Ascending aorta (tissue), 2 donors: Measurements from ENCODE around the gene KDM5D. TPM values are rescaled to one million over a fixed set of nuclear protein-coding genes. Genes with fewer than 3 reads are reported as not detected.

Experiments used
- DNase-seq, 2 donors: peaks; one replicate each; pipeline ENCODE4 v3.0.0-alpha.2; 2019; ENCODE audit warnings: low spot score in 2 of 2
- H3K27ac ChIP-seq, 2 donors: fragments of 200-600 bp; sonication (generic); one replicate each; pipeline ENCODE4 v1.5.1; 2016 to 2017; ENCODE audit warnings: mild to moderate bottlenecking in 1 of 2
- H3K27me3 ChIP-seq: fragments of 200-600 bp; sonication (generic); one replicate; pipeline ENCODE4 v1.5.1; 2017
- H3K36me3 ChIP-seq, 2 donors: fragments of 200-600 bp; sonication (generic); one replicate each; pipeline ENCODE4 v1.5.1; 2016
- H3K4me1 ChIP-seq, 2 donors: fragments of 200-600 bp; sonication (generic); one replicate each; pipeline ENCODE4 v1.5.1; 2016 to 2017; ENCODE audit warnings: mild to moderate bottlenecking in 1 of 2
- H3K4me3 ChIP-seq, 2 donors: fragments of 200-600 bp; sonication (generic); one replicate each; pipeline ENCODE4 v1.5.1; 2016 to 2017; ENCODE audit warnings: mild to moderate bottlenecking in 1 of 2
- H3K9me3 ChIP-seq, 2 donors: fragments of 200-600 bp; sonication (generic); one replicate each; pipeline ENCODE4 v1.5.1; 2016
- CTCF ChIP-seq, 3 experiments: fragments of 200-600 bp in 2 of 3; fragments of 450-650 bp in 1 of 3; sonication (generic) in 2 of 3; IDR thresholded peaks; one replicate each; pipeline ENCODE4 v1.5.1; 2016 to 2019; ENCODE audit warnings: antibody characterized with exemption in 3 of 3, mild to moderate bottlenecking in 1 of 3, moderate library complexity in 1 of 3
- intact Hi-C: fragments of 100-400 bp; cut with DNase I; formaldehyde crosslinking; loops from one replicate; pipeline ENCODE4 v1.15.1; 2023
- total RNA-seq: library from RNA; depleted of rRNA; stranded (reverse); fragments of >200 nt; gene quantifications from one replicate; pipeline ENCODE4 v1.1.0, GENCODE V29; 2016

Gene KDM5D
- total RNA-seq = not detected

DNA sequence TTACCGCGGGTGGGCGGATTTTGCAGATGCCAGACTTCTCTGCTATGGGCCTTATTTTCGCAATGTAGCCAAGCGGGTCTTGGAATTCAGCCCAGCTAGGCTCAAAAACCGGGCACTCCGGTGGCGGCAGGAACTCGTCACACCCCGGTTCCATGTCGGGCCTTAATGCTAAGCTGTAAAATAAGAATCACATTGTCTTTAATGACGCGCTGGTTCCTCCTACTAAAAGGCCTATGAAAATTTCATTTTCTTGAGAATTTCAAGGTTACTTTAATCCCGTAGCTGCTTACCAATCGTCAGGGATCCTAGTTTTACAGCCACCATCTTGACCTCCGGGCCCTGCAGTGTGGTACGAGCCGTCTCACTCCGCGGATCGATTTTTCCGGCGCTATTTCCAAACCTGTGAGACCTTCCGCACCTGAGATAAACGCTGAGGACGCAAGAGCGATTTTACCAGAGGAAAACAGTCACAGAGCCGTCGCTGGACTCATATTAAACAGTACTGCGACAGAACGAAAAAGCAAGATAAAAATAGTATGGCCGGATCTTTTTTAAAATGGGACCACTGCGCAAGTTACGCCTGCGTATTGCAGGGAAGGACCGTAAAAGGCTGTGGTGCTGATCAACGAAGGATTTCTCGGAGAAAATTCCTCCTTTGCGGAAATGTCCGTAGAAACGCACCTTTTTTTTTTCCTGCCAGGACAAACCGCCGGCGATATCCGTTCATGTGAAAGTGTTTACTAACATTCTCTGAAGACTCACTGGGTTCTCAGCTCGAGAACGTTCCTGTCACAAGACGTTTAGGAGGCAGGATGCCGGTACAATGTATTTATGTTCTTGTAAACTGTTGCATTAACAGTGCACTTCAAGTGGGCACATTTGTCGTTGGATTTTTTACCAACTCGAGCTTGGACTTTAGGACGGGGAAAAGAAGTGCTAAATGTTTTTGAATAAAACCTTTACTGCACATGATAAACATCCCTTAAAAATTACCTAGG, at the start of gene KDM5D:
KDM5D (minus strand) TSS at position 346 of the 998 bp plus-strand sequence; CDS start at position 154, 192 bp downstream.
- no peak for DNase-seq
- Histone ChIP-seq H3K27me3 (no peaks in the 10 kb centered on the region), H3K36me3 (no peaks in the 10 kb centered on the region), H3K27ac (no peak within 1 kb of the TSS), H3K9me3 (no peaks in the 10 kb centered on the region), H3K4me3 (no peak within 1 kb of the TSS), H3K4me1 (no peaks in the 10 kb centered on the region)
- intact Hi-C loops = no loop called here
- TF ChIP-seq CTCF (IDR thresholded peaks at IDR 0.05) = no peak

GRCh38 chrY:19768375-19768774, 23.8 kb upstream of the KDM5D start:
- no peak overlapping the region for H3K27ac ChIP-seq
- intact Hi-C loops = no loop called here
- no peaks in the 10 kb centered on the region for H3K9me3 ChIP-seq
- no peaks in the 10 kb centered on the region for H3K4me1 ChIP-seq
- no peak overlapping the region for H3K4me3 ChIP-seq
- DNase-seq = no peak
- H3K36me3 ChIP-seq = no peaks in the 10 kb centered on the region
- TF ChIP-seq CTCF (IDR thresholded peaks at IDR 0.05) = no peak
- H3K27me3 ChIP-seq = no peaks in the 10 kb centered on the region

DNA sequence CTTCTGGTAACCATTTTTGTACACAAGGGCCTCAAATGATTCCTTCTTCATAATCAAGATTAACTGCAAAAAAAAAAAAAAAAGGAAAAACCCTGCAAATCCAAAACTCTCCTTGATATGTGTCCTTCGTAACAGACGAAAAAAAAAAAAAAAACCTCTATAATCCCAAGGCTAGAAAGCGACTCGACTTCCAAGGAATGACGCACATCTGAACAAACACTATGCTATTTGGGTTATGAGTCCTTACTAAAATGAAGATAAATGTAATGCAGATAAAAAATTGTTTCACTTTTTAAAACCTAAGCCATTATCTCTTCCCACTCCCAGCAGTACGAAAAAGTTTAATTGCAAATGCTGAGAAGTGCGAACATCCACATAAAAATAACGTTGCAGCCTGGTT, 1.2 kb downstream of the KDM5D start:
- no peaks in the 10 kb centered on the region for H3K36me3 ChIP-seq
- H3K27me3 ChIP-seq = no peaks in the 10 kb centered on the region
- no peak for TF ChIP-seq CTCF (IDR thresholded peaks at IDR 0.05)
- no peak for DNase-seq
- no peak overlapping the region for H3K27ac ChIP-seq
- H3K4me1 ChIP-seq = no peaks in the 10 kb centered on the region
- H3K4me3 ChIP-seq = no peak overlapping the region
- H3K9me3 ChIP-seq = no peaks in the 10 kb centered on the region
- intact Hi-C loops = no loop called here

DNA sequence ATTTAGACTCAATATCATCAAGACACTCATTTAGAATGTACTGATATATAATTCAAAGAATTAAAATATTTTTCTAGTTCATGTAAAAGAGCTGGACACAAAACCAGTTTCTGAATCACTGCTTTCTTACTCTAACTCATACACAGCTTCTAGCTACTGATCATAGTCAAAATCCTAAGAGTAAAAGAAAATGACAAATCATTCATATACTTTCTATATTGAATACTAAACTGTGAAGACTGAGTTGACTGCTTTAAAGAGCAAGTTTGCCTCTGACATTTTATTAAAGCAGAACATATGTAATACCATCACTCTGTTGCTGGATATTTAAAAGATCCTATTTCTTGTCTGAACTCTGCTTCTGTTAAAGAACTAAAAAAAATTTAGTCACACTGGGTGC, 2.4 kb downstream of the KDM5D start:
- no peak overlapping the region for H3K27ac ChIP-seq
- H3K4me3 ChIP-seq = no peak overlapping the region
- H3K9me3 ChIP-seq = no peaks in the 10 kb centered on the region
- intact Hi-C loops = no loop called here
- H3K4me1 ChIP-seq = no peaks in the 10 kb centered on the region
- H3K36me3 ChIP-seq = no peaks in the 10 kb centered on the region
- H3K27me3 ChIP-seq = no peaks in the 10 kb centered on the region
- DNase-seq = no peak
- TF ChIP-seq CTCF (IDR thresholded peaks at IDR 0.05) = no peak

- Histone ChIP-seq H3K27me3 (no peaks in the 10 kb centered on the region), H3K36me3 (no peaks in the 10 kb centered on the region), H3K9me3 (no peaks in the 10 kb centered on the region), H3K4me3 (no peak overlapping the region), H3K4me1 (no peaks in the 10 kb centered on the region), H3K27ac (no peak overlapping the region)
- TF ChIP-seq CTCF (IDR thresholded peaks at IDR 0.05) = no peak
- DNase-seq = no peak
- intact Hi-C loops = no loop called here
Observed at GRCh38 chrY:19734425-19734824, 10.1 kb downstream of the KDM5D start.
